ENCODE data around the gene AAMP.
"Not testable (repeated sequence)": the region's sequence is repeated elsewhere in the genome, so short reads cannot be mapped to it uniquely, and the experiment has no call there.

AAMP gene, protein sequence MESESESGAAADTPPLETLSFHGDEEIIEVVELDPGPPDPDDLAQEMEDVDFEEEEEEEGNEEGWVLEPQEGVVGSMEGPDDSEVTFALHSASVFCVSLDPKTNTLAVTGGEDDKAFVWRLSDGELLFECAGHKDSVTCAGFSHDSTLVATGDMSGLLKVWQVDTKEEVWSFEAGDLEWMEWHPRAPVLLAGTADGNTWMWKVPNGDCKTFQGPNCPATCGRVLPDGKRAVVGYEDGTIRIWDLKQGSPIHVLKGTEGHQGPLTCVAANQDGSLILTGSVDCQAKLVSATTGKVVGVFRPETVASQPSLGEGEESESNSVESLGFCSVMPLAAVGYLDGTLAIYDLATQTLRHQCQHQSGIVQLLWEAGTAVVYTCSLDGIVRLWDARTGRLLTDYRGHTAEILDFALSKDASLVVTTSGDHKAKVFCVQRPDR

DNA sequence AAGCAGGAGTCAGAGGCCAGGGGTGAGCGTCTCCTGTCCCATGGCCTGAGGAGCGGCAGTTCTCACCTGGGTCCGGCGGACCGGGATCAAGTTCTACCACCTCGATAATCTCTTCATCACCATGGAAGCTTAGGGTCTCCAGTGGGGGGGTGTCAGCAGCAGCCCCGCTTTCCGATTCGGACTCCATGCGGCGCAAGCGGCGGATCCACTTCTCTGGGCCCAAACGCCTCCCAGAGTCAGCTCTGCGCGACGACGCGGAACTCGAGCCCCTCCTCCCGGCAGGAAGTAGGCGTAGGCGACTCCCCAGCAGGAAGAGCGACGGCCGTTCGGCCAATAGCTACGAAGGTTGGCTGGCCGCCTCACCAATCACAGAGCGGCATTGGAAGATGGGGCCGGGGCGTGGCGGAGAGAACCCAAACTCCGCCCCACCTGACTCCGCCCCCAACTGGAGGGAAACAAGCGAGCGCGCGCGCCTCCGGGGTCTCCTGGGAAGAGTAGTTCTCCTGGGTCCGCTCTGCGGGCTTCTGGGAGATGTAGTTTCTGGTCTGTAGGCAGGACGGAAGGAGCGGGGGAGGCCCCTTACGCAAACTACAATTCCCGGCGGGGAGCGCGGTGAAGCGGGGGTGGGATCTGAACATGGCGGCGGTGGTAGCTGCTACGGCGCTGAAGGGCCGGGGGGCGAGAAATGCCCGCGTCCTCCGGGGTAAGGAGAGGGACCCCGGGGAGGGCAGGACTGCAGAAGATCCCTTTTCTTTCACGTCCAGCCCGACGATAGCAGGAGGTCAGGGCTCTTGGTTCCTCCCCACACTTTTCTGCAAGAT is at the start of gene AAMP, which contains the start of gene PNKD:
Gene AAMP (minus strand): TSS at position 238 of the 821 bp plus-strand sequence. CDS start 51 bp downstream, at position 187.
Gene PNKD (plus strand): TSS at position 620 of the 821 bp plus-strand sequence. CDS start 17 bp downstream, at position 637.
- peak; percentile 99 for DNase-seq

DNA sequence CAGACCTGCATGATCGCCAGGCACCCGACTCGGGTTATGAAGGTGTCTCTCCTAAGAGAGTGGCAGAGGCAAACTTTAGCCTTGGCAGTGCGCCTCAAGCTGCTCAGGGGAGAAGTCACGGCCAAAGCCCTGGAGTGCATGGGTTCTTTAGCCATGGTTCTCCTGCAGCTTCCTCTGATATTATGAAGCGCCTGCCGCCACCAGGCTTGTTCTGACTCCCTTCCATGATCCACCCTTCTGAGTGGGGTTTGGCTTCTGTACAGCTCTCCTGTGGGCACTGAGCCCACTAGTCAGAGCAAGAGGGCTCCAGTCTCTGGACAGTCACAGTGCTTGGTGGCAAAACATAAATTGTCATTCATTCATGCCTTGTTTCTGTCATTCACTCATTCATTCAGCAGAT is 48.3 kb upstream of the AAMP start:
- no peak for DNase-seq

DNA sequence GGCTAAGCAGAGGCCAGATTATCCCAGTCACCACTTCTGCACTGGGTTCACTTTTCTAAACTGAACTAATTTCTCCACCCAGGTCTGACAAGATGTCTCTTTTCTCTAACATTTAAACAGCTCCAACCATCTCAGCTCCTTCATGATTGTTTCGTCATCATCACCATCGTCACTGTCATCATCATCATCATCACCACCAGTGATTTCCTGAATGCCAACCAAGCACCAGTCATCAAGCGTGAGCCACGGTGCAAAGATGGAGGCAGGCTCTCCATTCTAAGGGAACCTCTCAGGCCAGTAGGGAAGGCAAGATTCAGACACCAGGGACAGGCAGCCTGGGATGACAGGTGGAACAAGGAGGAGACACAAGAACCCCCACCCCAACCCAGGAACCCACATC is 47.9 kb upstream of the AAMP start:
- no peak for DNase-seq

DNA sequence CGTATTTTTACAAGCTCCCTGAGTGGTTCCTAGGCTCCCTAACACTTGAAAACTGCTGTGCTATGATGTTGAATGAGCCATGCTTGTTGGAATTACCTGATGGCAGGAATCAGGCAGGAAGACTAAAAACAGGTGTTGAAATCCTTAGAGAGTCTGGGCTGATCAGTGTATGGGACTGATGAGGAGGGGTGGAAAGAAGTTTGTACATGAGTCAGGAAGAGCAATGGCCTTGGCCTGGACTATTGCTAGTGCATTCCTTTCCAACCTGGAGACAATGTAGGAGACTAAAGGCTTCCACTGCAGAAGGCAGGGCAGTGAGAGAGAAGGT is 47.3 kb upstream of the AAMP start:
- no peak for DNase-seq

DNA sequence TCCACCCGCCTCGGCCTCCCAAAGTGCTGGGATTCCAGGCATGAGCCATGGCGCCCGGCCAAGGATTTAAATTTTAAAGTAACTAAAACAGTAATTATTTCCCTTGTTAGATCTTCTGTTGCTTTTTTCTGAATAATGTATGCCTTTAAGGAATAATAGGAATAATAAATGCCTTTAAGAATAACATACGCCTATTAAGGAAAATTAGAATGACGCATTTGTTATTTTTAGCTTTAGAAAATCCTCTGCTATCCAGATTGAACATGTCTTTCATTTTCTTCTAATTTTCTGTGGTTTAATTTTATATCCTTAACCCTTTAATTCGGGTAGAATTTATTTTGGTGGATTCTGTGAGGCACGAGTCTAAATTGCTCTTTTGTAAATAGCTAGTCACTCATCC is 45.5 kb upstream of the AAMP start:
- no peak for DNase-seq

DNA sequence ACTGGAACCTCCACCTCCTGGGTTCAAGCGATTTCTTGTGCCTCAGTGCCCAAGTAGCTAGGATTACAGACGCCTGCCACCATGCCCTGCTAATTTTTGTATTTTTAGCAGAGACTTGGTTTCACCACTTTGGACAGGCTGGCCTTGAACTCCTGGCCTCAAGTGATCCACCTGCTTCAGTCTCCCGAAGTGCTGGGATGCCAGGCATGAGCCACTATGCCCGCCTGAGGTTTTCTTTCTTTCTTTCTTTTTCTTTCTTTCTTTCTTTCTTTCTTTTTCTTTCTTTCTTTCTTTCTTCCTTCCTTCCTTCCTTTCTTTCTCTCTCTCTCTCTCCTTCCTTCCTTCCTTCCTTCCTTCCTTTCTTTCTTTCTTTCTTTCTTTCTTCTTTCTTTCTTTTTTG is 44.8 kb upstream of the AAMP start:
- not testable (repeated sequence) for DNase-seq

DNA sequence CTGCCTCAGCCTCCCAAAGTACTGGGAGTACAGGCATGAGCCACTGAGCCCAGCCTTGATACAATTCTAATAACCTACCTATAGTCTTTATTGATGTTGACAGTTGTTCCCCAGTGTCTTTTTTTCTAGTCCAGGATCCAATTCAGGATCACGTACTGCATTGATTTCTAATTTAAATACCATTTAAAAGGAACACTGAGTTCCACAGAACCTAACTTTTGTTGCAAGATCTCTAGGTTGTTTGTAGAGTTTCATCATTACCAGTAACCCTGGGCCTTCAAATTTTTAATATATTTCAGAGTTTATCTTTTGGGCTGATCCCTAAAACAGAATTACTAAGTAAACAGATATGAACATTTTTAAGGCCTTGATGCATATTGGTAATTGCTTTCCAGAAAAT is 43.4 kb upstream of the AAMP start:
- DNase-seq: no peak

DNA sequence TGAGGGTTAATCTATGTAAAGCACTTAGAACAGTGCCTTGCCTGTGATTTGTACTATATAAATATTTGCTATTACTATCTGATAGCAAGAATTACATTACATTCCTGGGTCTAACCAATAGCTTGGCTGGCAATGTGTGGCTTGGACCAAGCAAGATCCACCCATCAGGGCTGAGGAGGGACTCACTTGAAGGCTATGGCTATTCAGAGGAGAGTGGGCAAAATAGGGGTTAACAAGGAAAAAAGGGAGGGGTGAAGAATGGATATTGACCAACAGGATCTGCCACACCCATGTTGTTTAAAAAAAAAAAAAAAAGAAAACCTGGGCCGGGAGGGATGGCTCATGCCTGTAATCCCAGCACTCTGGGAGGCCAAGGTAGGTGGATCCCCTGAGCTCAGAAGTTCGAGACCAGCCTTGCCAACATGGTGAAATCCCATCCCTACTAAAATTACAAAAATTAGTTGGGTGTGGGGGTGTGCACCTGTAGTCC is 42.4 kb upstream of the AAMP start:
- no peak for DNase-seq

DNA sequence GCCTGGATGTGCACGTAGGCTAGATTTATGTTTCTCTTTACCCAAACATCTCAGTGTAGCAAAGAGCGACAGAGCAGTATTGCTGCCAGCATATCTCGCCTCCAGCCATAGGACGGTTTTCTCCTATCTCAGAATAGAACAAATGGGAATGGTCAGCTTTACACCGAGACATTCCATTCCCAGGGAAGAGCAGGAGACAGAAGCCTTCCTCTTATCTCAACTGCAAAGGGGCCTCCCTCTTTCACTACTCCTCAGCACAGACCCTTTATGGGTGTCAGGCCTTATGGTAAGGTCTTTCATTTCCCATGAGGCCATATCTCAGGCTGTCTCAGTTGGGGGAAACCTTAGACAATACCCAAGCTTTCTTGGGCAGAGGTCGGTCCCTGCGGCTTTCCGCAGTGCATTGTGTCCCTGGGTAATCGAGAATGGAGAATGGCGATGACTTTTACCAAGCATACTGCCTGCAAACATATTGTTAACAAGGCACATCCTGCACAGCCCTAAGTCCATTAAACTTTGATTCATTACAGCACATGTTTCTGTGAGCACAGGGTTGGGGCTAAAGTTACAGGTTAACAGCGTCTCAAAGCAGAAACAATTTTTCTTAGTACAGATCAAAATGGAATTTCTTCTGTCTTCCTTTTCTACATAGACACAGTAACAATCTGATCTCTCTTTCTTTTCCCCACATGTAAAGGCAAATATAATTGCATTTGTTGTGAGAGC is 41.8 kb upstream of the AAMP start:
- not testable (repeated sequence) for DNase-seq

DNA sequence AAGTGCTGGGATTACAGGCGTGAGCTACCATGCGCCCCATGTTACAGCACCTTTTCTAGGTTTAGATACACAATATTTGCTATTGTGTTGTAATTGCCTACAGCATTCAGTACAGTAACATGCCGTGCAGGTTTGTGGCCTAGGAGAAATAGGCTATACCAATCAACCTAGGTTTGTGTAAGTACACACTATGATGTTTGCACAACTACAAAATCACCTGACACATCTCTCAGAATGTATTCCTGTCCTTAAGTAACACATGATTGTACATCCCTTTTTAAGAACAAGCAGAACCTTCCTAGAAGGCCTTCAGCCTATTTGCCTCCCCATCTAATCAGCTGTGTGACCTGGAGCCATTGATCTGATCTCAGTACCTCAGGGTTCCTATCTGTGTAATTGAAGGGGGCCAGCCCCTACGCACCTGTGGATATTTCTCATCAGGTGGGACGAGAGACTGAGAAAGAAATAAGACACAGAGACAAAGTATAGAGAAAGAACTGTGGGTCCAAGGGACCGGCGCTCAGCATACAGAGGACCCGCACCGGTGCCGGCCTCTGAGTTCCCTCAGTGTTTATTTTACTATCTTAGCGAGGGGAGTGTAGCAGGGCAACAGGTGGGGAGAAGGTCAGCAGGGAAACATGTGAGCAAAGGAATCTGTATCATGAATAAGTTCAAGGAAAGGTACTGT is 41.1 kb upstream of the AAMP start:
- DNase-seq: no peak

DNA sequence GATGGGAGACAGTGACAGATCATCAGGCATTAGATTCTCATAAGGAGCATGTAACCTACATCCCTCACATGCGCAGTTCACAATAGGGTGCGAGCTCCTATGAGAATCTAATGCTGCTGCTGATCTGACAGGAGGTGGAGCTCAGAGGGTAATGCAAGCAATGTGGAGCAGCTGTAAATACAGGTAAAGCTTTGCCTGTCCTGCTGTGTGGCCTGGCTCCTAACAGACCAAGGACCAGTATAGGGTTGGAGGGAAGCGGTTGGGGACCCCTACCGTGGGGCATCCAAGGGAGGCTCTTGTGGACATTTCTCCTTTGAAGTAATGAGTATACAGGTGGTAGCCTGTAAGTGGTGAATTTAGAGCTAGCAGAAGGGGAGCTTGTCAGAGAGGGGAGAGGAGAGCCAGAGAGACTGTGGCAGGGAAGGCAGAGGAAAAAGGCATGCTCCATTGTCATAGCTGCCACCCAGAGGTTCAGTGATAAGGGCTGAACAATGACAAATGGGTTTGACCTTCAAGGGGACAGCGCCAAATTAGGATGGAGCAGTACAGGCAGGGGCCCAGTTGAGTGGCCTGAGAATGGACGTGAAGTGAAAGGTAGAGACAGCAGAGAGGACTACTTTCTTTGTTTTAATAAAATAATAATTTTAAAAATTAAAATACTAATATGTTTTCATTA is 37.6 kb upstream of the AAMP start:
- no peak for DNase-seq

DNA sequence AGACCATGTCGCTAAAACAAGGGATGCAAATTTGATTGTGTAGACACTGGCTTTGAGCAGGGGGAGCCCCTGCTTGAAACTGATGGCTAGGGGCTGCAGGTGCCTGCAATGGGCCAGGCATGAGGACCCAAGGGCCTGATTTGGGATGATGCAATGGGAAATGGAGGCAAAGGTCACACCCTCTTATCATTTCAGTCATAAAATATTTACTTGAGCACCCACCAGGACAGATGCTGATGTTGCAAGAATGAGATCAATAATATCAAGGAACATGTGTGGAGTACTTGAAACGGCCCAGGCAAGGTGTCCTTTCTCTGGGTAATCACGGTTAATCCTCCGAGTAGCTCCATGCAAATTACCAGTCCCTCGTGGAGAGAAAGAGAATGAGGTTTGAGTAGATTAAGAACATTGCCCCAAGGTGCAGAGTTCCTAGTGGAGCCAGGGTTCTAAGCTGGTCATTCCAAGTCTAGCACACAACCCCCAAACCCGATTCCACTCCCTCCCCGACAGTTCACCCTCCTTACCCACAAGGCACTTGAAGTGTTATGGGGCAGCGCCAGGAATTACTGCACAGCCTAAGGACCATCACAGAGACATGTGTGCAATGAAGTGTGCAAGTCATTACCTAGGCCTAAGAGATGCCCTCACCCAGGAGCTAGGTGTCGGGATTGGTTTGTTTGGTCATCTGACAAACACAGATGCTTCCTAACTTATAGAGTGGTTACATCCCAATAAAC is 36.4 kb upstream of the AAMP start:
- DNase-seq: no peak

DNA sequence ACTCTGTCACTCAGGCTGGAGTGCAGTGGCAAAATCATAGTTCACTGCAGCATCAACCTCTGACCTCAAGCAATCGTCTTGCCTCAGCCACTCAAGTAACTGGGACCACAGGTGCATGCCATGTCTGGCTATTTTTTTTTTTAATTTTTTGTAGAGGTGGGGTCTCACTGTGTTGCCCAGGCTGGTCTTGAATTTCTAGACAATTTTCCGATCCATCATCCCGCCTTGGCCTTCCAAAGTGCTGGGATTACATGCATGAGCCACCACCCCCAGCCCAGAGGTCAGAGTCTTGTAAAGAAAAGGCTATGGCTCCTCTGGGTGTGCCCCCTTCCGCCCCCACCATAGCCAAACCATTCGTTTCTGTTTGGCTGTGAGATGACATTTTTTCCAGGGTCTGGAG is 35.4 kb upstream of the AAMP start:
- no peak for DNase-seq

DNA sequence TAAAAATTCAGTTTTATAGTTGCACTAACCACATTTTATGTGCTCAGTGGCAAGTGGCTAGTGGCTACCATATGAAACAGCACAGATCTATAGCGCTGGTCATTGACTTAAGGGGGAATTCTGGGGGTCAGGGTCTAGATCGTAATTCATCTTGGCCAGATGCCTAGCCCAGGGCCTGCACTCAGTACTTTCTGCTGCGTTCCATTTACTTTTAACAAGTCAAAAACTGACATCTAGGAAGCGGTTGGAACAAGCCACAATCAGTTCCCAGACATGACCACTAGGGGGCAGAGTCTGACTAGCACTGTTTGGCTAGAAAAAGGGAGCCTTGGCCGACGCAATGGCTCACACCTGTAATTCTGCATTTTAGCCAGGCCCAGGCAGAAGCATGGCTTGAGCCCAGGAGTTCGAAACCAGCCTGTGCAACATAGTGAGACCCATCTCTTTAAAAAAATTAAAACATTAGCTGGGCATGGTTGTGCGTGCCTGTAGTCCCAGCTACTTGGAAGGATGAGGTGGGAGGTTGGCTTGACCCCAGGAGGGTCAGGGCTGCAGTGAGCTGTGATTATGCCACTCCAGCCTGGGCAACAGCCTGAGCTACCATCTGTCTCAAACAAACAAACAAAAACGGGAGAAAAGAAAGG is 31.4 kb upstream of the AAMP start:
- DNase-seq: peak; percentile 79

DNA sequence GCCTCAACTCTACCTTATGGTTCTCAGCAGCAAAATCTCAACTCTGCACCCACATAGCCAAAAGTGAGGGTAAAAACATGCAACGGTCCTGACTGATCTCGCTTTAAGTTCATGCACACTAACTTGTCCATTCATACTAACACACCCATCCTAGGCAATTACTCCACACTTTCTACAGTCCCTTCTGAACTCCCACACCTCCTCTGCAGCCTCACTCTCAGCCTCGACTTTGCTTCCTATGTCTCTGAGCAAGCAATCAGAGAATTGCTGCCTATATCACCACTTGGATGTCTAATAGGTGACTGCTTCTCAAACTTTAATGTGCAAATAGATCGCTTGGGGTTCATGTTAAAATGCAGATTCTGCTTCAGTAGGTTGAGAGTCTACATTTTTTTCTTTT is 30.2 kb upstream of the AAMP start:
- no peak for DNase-seq

DNA sequence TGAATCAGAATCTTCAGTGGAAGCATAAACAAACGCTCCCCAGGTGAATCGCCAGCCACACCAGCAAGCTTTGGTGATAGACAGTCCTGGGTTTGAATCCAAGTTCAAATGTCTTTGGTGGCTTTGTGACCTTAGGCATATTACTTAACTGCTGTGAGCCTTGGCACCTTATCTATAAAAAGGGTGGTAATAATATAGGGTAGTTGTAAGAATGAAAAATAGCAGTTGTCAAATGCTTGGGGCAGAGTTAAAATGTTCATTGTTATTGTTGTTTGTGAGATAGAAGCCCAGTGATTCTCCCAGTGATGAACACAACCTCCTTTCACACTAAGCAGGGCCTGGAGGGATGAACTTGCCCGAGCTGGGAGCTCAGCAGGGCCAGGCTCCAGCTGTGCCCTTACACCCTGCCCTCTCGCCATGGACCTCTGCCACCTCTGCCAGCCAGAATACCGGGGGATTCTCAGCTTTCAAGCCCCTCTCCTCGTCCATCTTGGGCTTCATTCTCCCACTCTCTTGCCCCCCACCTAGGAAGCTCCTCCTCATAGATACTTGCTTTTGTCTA is 28.5 kb upstream of the AAMP start:
- no peak for DNase-seq

DNA sequence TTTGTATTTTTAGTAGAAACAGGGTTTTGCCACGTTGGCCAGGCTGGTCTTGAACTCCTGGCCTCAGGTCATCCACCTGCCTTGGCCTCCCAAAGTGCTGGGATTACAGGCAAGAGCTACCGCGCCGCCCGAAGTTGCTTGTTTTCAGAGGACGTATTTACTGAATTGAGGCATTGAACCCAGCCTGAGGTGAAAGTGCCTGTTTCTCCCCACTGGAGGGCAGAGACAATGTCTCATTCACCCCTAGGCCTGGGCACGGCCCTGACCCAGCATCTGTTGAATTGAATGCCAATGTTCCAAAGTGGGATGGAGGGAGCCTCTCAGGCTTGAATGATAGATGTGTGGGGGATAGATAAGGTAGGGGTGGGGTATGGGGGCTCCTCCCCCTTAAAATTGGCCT is 26.9 kb upstream of the AAMP start:
- no peak for DNase-seq

DNA sequence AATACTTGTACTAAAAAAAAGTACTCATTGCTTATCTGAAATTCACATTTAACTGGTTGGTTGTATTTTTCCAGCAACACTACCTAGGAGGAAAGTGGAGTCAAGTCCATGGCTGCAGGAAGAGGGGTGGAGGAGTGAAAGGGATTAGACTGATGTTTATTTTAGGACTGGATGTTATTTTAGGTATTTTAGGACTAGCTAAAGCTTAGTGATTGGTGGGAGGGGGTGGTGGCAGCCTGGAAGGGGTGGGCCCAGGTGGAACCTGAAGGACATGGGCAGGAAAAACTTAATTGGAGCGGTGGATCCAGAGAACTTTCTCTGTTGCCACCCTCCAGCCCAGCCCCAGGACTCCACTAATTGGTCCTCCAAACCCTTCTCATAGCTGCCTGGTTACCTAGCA is 26.3 kb upstream of the AAMP start:
- no peak for DNase-seq

DNA sequence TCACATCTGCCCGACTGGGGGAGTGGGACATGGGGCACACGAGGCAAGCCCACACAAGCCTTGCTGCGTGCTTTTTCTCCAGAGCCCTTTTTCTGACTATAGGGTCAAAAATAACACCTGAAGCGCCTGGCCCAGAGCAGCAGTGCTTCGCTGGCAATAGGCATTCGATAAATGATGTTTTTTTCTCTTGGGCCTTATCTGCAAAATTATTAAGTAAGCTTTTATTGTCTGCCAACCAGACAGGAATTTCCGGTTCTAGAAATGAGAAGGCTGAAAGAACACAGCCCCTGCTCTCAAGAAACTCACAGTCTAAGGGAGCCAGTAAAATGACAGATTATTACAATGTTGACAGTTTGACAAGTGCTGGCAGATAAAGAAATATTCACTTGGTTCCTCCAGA is 25.1 kb upstream of the AAMP start:
- DNase-seq: no peak

DNA sequence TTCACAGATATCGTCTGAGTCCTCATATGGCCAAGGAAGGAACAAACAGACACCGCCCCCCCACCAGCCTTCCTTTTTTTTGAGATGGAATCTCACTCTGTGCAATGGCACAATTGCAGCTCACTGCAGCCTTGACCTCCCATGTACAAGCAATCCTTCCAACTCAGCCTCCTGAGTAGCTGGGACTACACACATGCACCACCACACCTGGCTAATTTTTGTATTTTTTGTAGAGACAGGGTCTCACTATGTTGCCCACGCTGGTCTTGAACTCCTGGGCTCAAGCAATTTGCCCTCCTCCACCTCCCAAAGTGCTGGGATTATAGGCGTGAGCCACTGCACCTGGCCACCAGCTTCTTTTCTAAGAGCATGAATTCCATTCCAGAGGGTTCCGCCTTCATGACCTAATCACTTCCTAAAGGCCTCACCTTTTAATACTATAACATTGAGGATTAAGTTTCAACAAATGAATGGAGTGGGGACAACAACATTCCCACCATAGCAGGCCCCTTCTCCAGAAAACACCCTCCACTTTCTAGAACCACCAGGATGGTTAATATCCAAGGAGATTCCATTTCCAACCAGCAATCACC is 24.6 kb upstream of the AAMP start:
- no peak for DNase-seq
